ENCODE data around the gene HOXB9. TPM values are rescaled to one million over a fixed set of nuclear protein-coding genes. Genes with fewer than 3 reads are reported as not detected.

HOXB9 gene
- total RNA-seq, 2 experiments from 2014 or later = 5.1 to 5.5 TPM

GRCh38 chr17:48605409-48605919 lies 20.7 kb downstream of the HOXB9 start:
- POLR2A ChIA-PET = no interaction called here
- CTCF ChIA-PET = no interaction called here

DNA sequence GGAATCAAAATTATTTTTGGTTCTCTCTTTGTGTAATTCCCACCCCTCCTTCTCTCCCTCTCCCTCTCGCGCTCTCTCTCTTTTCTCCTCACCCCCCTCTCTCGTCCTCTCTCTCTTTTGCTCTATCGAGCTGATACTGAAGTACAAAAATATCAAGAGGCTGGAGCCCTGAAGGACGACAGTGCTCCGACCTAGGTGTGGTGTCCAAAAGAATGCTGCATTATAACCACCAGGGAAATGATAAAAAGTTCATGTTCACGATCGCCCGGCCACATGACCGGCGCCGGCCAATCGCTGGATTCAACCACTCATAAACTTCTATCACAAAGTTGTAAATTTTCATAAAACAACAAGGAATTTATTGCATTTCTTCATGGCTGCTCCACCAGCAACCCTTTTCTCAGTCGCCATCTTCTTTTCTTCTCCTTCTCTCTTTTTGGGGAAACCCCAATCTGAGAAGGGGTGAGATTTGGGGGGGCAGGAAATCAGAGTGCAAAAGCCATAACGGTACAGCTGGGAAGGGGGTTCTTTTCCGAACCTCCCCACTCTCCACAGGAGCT lies 21.3 kb downstream of the HOXB9 start, which contains the start of gene HOXB6:
TSS of gene HOXB6 (minus strand) at position 217 of the 560 bp plus-strand sequence. CDS start 6,836 bp downstream, outside the sequence.
- CTCF ChIA-PET = interaction anchor here (0.6 kb wide), 1 partner anchor 386 kb away, joined by 3 read pairs; no protein-coding TSS in a partner anchor
- POLR2A ChIA-PET = no interaction called here

DNA sequence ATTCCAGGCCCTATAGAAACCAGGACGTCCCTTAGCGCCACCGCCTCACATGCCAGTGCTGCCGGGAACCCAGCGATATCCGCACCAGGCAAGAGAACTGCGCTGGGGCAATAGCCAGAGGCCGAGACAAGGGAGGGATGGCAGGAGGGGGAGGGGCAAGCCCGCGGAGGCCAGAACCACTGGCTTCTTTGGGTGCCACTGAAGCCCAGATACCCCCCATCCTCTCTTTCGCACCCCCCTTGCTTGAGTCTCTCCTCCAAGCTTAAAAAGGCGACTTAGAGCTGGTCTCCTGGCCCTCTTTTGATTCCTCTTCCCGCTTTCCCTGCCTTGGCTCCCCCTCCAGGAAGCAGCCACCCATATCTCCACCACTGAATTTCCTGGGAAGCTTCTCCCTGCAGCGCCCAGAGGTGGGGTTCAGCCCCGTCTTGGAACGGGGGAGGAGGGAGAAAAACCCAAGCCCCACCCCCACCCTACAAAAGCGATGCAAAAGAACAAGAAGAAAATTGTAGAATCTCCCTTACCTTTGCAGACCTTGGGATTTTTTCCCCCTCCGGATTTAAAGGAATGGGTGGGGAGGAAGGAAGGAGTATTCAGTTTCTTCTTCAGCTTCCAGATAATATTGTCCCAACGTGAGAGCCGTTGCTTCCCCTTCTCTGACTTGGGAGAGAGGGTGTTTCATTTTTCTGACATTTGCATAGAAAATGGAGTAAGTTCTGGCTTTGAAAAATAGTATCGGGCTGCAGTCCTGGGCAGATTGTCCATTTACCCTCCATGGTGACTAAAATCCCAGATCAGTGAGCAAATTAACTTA lies 22.0 kb downstream of the HOXB9 start:
- POLR2A ChIA-PET = no interaction called here

DNA sequence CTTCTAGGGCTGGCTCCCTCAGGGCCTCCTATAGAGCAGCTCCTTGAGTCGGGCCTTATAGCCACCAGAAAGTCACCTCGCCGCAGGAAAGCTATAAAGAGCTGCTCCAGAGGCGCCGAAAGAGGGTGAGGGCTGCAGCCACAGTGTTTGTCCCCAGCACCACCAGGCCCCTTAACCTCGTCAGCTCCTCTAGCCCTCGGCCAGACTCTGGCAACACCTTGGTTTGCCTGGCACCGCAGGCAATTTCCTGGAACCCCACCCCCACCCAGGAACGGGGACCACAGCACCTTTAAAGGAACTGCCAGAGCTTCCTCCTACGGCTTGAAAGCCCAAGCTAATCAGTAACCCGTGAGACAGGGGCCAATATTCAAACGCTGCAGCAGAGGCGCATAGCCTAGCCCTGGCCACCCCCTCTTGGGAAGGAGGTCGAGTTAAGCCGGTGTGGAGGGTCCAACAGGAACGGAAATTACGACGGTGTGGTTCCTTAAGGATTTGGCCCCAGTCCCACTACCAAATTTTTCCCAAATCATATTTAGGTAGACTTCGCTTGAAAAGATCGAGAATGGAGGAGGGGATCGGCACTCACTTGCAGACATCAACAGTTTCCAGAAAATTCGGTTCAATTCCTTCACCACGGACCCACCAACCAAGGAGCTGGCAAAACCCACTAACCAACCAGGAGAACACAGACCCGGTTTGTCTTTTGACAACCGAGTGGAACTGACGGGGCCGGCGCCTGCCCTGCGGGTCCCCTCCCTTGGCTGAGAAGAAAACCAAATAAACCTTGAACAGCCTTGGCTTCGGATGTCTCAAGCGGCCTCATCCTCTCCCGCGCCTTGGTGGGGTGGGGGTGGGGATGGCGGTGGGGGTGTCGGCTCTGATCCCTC lies 24.4 kb downstream of the HOXB9 start:
- ChIA-PET CTCF (interaction anchor here (0.6 to 2.0 kb wide), 6 partner anchors 8 to 297 kb away, joined by 3 to 7 read pairs (median 4); partner anchors contain the start of gene HOXB7), POLR2A (interaction anchor here (0.6 kb wide), 1 partner anchor 534 kb away, joined by 5 read pairs; no protein-coding TSS in a partner anchor)

More for the DNA sequence above, 22.0 kb downstream of the HOXB9 start:
- CTCF ChIA-PET = interaction anchor here (0.6 kb wide), 1 partner anchor 385 kb away, joined by 3 read pairs; no protein-coding TSS in a partner anchor

DNA sequence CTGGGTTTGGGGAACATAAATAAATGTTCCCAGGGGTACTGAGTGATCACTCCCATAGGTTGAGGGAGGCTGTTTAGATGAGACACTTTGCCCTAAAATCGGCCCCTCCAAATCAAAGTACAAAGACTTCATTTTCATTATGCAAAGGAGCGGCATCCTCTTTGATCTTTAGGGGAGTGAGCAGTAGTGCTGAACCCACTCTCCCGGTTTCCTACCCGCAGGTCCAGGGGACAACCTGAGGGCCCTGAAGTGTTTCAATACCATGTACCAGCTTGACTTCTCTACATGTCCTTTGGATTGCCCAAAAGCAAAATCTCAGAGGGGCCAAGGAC lies 25.0 kb downstream of the HOXB9 start:
- ChIA-PET CTCF (interaction anchor here (1.3 to 2.0 kb wide), 4 partner anchors 9 to 297 kb away, joined by 3 to 7 read pairs (median 4); partner anchors contain the start of gene HOXB7), POLR2A (interaction anchor here (0.6 kb wide), 1 partner anchor 534 kb away, joined by 5 read pairs; no protein-coding TSS in a partner anchor)

GRCh38 chr17:48600244-48601098 lies 25.7 kb downstream of the HOXB9 start:
- ChIA-PET POLR2A (interaction anchor here (0.6 kb wide), 1 partner anchor 56 kb away, joined by 5 read pairs; no protein-coding TSS in a partner anchor), CTCF (interaction anchor here (0.6 to 2.0 kb wide), 4 partner anchors 9 to 388 kb away, joined by 3 to 7 read pairs (median 4); partner anchors contain the start of gene HOXB7)

- CTCF ChIA-PET = interaction anchor here (2.3 kb wide), 1 partner anchor 19 kb away, joined by 8 read pairs; no protein-coding TSS in a partner anchor
- POLR2A ChIA-PET = interaction anchor here (0.6 kb wide), 1 partner anchor 551 kb away, joined by 3 read pairs; the partner anchor contains the start of gene NFE2L1
Measured at GRCh38 chr17:48599354-48599753, 26.8 kb downstream of the HOXB9 start.

DNA sequence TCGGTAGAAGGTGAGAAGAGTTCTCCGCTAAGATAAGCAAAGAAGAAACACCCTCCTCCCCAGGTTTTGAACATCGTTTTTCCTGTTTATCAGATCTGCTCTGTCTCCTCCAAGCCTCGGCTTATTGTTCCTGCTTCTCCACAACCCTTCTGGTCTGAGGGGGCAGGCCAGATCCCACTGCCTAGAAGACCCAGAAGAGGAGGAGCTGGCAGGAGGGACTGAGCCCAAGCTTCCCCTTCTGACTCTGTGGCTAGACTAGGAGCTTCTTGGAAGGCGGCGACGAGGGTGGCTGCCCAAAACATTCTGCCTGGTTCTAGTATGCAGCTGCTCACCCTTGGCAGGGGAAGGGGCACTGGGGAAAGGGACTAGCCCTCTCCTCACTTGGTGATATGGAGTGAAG lies 27.4 kb downstream of the HOXB9 start:
- CTCF ChIA-PET = interaction anchor here (0.9 to 2.3 kb wide), 2 partner anchors 19 to 109 kb away, joined by 3 to 8 read pairs; no protein-coding TSS in a partner anchor
- POLR2A ChIA-PET = no interaction called here

DNA sequence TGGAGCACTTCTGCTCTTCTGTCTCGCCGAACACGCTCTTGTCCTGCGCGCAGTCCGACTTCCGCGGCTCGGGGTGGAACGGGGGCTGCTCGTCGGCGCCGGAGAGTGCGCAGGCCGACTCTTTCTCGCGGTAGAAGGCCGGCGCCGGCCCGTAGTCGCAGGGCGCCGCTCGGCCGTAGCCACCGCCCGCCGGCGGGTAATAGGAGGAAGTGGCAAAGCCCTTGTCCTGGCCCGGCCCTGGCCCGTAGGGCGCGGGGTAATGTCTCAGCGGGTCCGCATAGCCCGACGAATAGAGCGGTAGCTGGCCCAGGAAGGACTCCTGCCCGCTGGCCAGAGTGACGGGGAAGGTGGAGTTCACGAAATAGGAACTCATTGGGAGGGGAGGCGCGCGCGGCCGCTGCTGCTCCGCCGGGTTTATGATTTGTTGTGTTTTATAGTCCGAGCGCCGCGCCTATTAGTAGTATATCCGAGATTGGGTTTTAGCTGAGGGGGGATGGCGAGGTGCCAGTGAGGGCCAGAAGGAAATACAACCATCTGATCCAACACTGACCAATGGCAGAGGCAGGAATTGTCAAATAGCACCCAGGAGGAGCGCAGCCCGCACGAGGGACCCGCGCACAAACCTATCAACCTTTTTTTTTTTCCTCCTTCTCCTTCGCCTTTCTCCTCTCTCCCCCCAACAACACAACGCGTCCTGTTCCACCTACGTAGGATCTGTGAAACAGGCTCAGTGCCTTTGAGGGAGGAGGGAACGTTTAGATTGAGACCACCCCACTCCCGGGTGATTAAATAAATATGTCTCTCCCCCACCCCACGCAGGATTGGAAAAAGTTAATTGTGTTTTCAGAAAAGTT lies 28.2 kb downstream of the HOXB9 start:
- ChIA-PET CTCF (interaction anchor here (0.9 to 2.3 kb wide), 3 partner anchors 15 to 108 kb away, joined by 3 to 8 read pairs (median 3); no protein-coding TSS in a partner anchor), POLR2A (no interaction called here)

GRCh38 chr17:48597528-48597777 lies 28.7 kb downstream of the HOXB9 start:
- POLR2A ChIA-PET = no interaction called here
- CTCF ChIA-PET = interaction anchor here (1.0 to 2.3 kb wide), 2 partner anchors 15 to 21 kb away, joined by 3 to 8 read pairs; no protein-coding TSS in a partner anchor

- ChIA-PET POLR2A (no interaction called here), CTCF (interaction anchor here (1.0 to 2.3 kb wide), 4 partner anchors 13 to 261 kb away, joined by 3 to 8 read pairs (median 4); no protein-coding TSS in a partner anchor)
Measured at GRCh38 chr17:48596735-48597527, 29.2 kb downstream of the HOXB9 start.

GRCh38 chr17:48596000-48596734 lies 30.0 kb downstream of the HOXB9 start:
- POLR2A ChIA-PET = no interaction called here
- CTCF ChIA-PET = interaction anchor here (1.0 to 1.9 kb wide), 4 partner anchors 13 to 288 kb away, joined by 3 to 5 read pairs (median 4); no protein-coding TSS in a partner anchor

DNA sequence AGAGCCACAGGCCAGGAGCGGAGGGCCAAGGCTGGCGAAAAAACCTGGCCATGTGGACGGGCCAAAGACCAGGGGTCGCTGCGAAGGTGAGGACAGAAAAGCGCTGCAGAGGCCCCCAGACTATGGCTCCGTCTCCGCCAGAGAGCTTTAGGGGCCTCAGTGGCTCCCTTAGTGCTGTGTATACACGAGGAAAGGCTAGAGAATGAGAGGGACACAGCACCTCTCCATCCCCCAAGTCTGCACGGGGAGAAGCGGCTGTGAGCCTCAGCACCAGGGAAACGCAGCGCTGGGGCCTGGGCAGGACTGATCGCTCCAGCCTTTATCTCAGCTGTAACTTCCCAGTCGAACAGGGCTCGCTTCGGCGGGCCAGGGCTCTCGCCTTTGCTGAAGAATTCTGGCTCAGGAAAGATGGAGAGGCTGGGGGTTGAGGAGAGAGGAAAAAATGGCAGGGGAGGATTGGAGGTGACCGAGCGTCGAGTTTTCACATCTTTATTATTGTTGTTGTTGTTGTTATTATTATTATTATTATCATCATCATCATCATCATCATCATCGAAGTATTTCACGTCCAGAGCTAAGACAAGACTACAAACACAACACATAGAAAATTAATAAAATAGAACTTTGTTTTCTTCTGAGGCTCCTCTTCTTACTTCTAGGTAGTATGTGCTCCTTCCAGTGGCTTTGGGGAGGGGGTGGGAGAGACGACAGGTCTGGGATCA lies 30.7 kb downstream of the HOXB9 start:
- ChIA-PET CTCF (interaction anchor here (1.1 to 3.2 kb wide), 7 partner anchors 12 to 464 kb away, joined by 3 to 24 read pairs (median 5); no protein-coding TSS in a partner anchor), POLR2A (interaction anchor here (0.6 kb wide), 1 partner anchor 20 kb away, joined by 8 read pairs; no protein-coding TSS in a partner anchor)

- POLR2A ChIA-PET = no interaction called here
- CTCF ChIA-PET = interaction anchor here (1.1 to 3.2 kb wide), 11 partner anchors 11 to 568 kb away, joined by 3 to 24 read pairs (median 5); no protein-coding TSS in a partner anchor
Measured at GRCh38 chr17:48594538-48595277, 31.4 kb downstream of the HOXB9 start.
